ENCODE measurements around the gene HTRA2.

The HTRA2 gene

DNA sequence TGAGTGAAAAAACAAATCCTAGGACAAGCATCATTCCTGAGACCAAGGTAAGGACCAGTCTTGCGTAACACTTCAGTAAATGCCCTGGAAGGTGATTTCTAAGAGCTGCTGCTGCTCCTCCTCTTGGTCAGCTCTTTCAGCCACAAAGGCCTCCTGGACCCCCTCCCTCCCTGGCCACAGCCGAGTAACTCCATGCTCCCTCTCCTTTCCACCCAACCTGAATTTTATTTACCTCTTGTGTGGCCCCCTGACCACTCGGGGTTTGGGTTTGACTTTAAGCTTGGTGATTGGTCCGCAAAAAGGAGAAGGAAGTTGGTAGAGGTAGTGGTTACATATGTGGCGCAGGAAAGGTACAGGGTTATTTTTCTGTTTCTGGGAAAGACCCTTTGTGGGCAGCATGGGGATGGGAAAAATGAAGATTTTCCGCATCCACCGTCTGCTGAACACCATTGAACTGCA, 9.2 kb downstream of the HTRA2 start:
- DNase-seq (ENCODE audit: low read depth in 2 of 2), result no peak

DNA sequence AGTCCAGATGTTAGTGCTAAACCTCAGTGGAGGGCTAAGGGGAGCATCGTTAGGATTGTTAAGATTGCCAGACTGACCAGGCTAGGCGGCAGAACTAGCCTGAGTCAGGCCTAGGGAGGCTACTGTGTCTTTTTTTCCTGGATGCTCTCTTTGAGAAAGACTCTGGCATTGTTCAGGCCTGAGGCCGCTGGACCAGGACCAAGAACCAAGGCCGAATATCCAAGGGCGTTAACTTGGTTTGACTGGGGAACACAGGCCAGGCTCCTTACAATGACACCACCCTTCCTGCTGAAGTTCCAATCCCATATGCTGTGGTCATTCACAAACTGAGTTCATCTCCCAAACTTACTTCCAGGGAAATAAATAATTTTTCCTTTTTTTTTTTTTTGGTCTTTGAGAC, 10.6 kb downstream of the HTRA2 start:
- no peak for DNase-seq (ENCODE audit: low read depth in 2 of 2)

DNA sequence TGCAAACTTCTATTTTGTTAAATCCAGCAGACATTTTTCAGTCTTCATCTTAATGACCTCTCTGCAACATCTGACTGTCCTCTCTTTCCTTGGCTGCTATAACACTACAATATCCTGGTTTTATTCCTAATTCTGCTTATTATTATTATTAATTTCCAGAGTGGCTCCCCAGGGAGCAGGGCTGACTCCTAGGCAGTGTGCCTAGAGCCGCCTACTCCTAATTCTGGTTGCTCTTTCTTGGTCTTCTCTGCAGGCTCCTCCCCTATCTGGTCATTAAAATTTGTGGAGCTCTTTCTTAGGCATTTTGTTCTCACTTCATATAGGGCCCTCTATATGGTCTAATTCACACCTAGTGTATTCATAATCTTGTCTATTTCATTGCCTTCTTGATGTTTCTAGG, 13.2 kb downstream of the HTRA2 start:
- DNase-seq (ENCODE audit: low read depth in 2 of 2), result no peak

DNA sequence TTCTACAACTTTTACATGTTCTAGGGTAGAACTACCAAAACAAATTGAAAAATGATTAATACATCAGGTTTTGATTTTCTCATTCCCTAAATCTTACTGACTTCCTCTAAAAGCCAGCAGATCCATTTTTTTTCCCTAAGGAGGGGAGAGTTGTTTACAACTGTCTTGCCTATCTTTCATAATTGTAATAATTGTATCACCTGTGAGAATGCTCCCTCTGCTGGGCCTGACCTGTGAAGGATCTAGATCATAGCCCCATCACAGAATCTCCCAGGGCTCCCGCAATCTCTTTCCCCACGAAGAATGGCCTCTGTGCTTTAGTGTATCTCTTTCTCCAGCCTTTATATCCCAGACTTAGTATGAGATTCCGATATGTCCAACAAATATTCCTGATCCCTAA, 14.9 kb downstream of the HTRA2 start:
- no peak for DNase-seq (ENCODE audit: low read depth in 2 of 2)

DNA sequence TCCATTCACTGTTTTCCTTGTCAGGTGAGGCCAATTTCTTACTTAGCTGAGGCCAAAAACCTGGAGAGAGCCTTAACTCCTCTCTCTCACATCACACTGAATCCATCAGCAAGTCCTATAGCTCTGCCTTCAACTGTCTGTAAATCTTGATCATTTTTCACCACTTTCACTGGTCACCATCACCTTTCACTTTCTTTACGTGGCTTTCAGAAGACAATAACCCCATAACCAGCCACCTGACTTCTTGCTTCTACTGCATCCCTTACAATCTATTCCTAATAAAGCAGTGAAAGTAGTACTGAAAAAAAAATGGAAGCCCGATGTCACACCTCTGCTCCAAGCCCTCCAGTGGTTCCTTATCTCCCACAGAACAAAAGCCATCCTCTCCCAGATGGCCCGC, 16.3 kb downstream of the HTRA2 start:
- no peak for DNase-seq (ENCODE audit: low read depth in 2 of 2)

DNA sequence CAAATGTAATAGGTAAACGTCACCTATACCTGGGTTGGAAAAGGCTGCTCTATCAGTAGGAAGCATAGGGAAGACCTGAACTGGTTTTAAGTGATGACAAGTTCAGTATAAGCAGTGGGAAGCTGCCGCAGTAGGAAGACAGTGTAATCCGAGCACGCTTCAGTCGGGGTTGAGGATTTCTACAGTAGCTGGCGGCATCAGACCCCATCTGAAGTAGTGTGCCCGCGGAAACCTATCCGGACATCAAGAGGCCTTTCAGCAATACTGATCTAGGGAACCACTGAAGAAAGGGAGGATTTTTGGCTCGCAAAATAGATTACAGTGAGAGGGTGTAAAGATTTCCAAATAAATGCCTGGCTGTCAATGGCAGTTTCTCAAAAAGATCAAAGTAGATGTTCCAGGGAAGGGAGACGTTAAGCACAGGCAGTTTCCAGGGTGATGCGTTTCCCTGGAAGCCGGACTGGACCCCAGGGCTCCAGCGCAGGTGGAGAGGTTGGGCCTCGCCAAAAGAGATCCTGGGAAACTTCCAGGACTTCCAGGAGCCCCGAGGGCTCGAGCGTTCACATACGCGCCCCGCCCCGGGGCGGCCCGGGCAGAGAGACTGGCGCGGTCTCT, 18.7 kb downstream of the HTRA2 start:
- DNase-seq (ENCODE audit: low read depth in 2 of 2), result no peak

DNA sequence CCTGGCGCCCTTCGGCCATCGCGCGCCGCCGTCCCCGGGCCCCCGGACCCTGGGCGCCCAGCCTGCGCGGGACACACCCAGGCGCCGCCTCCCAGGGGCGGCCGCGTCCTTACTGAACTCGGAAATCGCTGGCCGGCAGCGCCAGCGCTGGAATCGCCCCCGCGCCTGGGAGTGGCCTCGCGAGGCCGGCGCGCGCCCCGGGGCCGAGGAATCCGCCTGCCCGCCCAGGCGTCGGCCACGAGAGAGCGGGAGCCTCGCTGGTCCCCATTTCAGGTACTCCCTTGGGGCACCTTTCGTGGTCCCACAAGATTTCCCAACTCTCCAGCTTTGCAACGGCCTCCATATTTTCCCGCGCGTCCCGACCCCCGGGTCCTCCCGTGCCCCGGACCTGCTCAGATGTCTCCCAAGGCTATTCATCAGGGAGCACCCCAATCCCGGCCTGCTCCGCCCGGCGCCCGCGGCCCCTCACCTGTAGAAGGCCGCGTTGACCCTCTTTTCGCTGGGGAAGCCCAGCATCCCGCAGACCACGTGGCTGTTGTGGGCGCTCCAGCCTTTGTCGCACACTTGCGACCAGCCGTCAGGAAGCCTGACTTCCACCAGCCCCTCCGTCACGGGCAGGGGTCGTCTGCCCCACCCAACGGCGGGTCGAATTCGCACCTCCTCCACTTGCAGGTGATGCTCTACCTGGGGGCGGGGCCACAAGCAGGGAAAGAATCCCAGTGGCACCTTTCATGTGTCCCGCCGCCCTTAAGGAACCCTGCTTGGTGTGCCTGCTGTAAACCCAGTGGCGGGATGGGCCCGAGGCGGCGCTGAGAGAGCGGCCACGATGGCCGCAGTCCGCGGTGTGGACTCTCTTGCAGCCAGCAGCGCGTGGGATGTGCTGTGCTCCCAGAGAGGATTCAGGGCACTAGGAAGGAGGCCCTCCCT, 19.4 kb downstream of the HTRA2 start:
- no peak for DNase-seq (ENCODE audit: low read depth in 2 of 2)

DNA sequence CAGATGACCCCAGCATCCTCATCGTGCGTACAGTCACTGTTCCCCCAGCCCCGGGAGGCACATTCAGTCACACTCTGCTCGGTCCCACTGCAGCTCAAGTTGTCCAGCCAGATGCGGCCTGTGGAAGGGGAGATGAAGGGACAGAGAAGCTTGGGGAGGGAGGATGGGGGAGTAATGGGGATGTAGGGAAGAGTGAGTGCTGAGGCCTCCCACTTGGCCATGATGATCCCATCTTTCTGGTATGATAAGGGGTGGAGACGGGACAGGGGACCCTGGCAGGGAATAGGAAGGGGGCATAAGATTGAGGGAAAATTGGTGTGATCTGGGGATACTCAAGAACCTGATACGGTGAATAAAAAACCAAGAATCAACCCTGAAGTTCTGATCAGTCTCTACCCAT, 20.5 kb downstream of the HTRA2 start:
- DNase-seq (ENCODE audit: low read depth in 2 of 2), result no peak

DNA sequence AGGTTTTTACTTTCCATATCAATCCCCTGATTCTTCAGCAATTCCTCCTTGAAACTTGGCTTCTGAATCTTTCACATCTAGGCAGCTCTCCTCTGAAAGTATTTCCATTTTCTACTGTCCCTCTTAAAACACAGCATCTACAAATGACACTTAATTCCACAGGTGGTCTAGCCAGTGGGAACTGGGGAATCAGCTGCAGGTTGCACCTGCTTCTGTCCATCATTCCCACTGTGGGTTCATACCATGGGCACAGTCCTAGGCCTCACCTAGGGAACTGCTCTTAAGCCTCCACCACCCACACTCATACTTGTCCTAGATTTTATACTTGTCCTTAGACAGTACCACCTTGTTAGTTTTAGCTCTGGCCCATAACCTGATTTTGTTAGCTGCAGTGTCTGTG, 21.8 kb downstream of the HTRA2 start:
- DNase-seq (ENCODE audit: low read depth in 2 of 2), result no peak

DNA sequence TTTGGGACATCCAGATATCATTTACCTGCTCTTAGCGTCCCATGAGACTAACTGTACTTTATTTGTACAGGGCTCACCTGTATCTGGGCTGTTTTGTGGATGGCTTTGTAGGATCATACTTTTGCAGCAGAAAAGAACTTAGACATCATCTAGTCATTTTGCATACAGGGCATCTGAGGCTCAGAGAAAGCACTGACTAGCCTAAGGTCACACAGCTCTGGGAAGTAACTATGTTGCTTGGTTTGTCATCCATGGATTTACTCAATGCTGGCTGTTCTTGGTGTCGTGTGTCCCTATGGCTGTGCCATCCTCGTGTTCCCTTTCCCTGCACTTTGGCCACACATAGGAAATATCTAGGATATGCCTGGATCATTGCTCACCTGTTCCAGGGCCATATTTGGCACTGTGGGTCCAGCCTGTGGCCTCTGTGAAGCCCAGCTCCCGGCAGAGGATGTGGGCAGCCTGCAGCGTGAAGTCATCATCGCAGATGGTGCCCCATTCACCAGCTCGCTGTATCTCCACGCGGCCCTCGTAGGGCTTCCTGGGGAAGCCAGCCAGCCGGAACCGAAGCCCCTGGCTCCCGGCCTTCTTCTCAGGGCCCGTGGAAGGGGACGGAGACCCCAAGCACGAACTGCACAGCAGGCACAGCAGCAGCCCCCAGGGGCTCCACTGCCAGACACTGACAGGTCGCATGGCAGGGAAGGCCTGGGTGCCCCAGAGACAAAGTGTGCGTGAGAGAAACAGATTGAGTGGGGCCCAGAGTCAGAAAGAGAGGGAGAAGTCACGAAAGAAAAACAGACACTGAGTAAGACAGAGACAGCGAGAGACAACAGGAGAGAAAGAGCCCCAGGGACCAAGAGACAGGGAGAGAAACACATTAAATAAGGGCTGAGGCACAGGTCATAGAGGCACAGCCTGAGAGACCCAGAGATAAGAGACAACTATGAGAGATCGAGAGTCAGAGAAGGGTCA, 22.5 kb downstream of the HTRA2 start:
- DNase-seq (ENCODE audit: low read depth in 2 of 2), result no peak

DNA sequence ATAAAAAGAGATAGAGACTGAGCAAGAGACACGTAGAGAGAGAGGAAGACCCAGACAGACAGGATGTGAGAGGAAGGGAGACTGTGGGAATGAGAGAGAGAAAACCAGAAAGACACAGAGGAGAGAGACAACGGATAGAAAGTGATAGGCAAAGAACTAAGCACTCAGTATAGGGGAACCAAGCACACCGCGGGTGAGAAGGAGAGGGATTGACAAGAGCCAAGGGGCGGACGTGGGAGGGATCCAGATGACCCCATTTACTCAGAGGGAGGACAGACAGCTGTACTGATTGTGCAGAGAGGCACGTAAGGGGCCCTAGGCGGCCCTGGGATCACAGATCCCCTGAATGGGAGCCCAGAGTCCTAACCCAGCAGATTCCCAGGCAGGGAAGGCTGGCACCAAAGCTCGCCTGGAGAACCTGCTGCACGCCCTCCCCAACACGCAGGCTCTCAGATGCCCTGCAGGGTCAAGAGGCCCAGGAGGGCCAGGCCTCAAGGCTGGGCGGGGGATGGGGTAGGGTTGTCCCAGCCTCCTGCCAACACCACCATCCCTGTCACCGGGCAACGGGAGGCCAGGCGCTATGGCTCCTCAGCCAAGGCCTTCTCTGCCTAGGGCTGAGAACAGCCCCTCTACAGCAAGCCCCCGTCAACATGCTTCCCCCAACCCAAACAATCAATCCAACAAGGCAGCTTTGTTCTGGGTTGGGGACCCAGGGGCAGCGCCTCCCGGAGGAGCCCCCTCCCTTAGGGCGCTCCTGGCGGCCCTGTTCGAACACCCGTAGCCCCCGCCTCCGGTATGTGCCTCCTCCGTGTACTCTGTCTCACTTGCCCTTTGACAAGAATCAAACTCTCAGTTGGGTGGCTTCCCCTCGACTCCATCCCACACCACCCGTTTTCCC, 23.4 kb downstream of the HTRA2 start:
- no peak for DNase-seq (ENCODE audit: low read depth in 2 of 2)

DNA sequence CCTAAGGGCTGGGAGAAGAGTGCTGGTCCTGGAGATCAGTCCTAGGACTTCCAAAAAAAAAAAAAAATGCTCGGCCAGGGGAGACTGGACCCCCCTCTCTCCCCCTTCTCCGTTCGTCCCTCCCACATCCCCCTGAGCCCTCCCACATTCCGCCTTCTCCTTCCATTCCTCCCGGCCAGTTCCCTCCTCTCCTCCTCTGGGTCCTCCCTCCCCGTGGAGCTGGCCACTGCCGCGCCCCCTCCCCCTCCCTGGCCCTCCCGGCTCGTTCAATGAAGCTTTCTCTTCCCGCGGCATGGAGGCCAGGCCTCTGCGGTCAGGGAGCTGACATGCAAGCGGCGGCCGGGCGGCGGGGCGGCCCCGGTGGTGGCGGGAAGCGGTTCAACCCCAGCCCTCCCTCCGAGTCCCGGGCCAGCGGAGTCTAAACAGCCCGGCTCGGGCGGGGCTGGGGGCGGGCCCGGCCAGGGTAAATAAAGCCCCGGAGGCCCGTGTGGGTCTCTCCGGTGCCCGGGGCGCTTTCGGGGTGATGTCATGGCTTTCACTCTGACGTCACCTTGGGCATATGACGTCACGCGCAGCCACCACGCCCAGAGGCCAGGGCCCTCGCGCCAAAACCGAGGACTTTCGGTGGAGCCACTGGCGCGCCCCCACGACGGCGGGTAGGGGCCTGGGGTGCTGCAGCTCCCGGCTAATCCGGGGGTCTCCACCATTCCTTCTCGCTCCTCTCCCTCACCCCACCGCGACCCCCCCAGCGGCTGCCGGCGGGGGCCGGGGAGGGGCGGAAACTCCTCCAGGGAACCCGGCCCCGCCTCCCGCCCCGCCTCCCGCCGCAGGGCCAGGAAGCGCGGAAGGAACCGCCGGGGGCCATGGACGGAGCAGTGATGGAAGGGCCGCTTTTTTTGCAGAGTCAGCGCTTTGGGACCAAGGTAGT, 24.4 kb downstream of the HTRA2 start, which contains the start of the genes DOK1 and LOXL3:
TSS of gene DOK1 (plus strand) at position 829 of the 928 bp plus-strand sequence. CDS start at position 864, 35 bp downstream.
TSS of gene LOXL3 (minus strand) at position 51 of the 928 bp plus-strand sequence. CDS start 1,308 bp downstream, outside the sequence.
- peak; percentile 70 to 80 for DNase-seq (ENCODE audit: low read depth in 2 of 2)

DNA sequence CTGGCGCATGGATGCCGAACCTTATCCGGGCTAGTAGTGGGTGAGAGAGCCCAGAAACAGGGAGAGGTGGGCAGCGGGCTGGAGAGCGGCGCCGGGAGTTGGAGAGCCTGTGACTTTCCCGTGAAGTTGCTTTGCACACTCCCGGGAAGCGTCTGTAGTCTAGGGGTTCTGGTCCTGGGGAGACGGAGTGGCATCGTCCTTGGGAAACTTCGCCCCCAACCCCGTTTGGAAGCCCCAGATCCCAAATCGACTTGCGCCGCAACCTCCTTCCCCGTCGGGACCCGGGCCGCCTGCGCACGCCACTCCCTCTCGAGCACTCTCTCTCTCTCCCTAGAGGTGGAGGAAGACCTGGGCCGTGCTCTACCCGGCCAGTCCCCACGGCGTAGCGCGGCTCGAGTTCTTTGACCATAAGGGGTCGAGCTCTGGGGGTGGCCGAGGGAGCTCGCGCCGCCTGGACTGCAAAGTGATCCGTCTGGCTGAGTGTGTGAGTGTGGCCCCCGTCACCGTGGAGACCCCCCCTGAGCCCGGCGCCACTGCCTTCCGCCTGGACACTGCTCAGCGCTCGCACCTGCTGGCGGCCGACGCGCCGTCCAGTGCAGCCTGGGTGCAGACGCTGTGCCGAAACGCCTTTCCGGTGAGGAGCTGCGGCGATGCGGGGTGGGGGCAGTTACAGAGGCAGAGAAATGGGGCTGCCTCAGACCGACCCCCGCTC, 25.2 kb downstream of the HTRA2 start:
- DNase-seq (ENCODE audit: low read depth in 2 of 2), result no peak

DNA sequence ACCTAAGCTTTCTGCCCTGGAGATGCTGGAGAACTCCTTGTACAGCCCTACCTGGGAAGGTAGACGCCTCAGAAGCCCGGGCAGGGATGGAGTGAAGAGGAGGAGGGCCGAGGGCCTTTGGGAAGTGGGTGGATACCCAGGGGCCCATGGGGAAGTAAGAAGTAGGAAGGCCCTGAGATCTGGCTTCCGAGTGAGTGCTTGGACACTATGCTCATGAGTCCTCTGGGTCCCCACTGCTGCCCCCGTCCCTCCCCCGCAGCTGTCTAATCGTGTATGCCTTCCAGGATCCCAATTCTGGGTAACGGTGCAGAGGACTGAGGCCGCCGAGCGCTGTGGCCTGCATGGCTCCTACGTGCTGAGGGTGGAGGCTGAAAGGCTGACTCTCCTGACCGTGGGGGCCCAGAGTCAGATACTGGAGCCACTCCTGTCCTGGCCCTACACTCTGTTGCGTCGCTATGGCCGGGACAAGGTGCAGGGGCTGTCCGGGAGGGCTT, 25.9 kb downstream of the HTRA2 start:
- DNase-seq (ENCODE audit: low read depth in 2 of 2), result no peak

DNA sequence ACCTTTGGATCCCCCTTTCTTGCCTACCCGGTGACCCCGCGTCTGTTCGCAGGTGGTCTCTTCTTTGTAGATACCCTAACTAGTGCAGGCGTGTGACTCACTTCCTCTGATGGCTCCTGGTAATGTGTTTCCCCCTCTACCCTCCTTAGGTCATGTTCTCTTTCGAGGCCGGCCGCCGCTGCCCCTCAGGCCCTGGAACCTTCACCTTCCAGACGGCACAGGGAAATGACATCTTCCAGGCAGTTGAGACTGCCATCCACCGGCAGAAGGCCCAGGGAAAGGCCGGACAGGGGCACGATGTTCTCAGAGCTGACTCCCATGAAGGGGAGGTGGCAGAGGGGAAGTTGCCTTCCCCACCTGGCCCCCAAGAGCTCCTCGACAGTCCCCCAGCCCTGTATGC, 26.4 kb downstream of the HTRA2 start:
- DNase-seq (ENCODE audit: low read depth in 2 of 2), result no peak

DNA sequence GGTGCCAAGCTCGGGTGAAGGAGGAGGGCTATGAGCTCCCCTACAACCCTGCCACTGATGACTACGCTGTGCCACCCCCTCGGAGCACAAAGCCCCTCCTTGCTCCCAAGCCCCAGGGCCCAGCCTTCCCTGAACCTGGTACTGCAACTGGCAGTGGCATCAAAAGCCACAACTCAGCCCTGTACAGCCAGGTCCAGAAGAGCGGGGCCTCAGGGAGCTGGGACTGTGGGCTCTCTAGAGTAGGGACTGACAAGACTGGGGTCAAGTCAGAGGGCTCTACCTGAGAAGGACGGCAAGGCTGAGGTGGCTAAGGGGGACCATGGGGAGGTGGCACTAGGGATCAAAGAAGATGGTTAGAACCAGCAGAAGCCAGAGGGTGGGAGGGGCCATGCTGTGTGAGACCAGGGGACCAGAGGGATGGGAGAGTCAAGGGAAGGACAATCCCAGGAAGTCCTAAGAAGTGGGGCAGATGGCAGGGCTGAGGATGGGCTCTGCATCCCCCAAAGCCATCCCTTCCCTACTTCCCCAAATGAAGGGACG, 27.2 kb downstream of the HTRA2 start:
- no peak for DNase-seq (ENCODE audit: low read depth in 2 of 2)

DNA sequence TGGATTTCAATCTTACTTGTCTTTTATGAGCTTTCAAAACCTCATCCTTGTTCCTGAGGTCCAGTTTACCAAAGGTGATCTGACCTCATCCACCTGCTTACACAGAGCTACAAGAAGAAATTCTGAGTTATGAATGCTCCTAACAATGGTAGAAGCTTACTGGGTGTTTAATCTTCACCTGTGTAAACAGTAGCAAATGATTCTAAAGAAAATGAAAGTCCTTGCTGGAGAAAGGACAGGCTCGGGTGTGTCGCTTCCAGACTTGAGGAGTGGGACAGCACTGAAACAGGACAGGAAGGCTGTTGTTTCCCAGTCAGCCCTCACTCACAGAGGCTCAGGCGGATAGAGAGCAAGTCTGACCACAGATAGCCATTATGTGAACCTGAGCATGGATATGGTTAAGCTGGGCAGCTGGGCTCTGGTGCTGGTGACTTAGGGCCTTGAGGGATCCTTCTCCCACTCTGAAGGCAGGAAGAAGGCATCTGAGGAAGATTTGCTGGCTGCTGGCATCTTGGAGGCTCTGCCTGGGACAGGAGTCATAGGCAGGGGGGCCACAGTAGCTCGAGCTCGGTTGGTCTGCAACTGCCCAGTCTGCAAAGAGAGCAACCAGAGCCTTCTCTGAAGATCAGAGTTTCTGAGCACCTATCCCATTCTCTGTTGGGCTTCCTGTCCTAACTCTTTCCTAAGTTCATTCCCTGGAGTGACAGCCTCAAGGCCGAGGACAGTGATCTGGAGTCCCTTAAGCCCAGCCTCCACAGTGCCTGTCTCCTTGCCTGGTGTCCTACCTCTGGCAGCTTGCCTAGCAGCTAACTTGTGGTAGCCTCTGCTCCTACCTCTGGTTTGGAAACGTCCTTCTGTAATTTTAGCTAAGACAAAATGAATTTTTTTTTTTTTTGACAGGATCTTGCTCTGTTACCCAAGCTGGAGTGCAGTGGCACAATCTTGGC, 28.8 kb downstream of the HTRA2 start:
- DNase-seq (ENCODE audit: low read depth in 2 of 2), result no peak
